Neuron (in vitro differentiated cells): ENCODE measurements around the gene TCF7L2.

Experiments
- H2AFZ ChIP-seq: one replicate; pipeline ENCODE4 v1.6.1; 2013; ENCODE audit warnings: low read depth, mild to moderate bottlenecking, inconsistent platforms, low read length, moderate library complexity
- H3K27me3 ChIP-seq: one replicate; pipeline ENCODE4 v1.6.1; 2013; ENCODE audit warnings: low read length; ENCODE audit not compliant: insufficient read depth
- H3K36me3 ChIP-seq: one replicate; pipeline ENCODE4 v1.6.1; 2013; ENCODE audit warnings: low read length; ENCODE audit not compliant: insufficient read depth
- H3K4me1 ChIP-seq: one replicate; pipeline ENCODE4 v1.6.1; 2013; ENCODE audit warnings: low read length; ENCODE audit not compliant: insufficient read depth
- H3K4me3 ChIP-seq: 2 replicates; pipeline ENCODE4 v1.5.1; 2013; ENCODE audit warnings: mild to moderate bottlenecking, low read length, moderate library complexity
- H3K9me3 ChIP-seq: one replicate; pipeline ENCODE4 v1.6.1; 2013; ENCODE audit warnings: low read length

The TCF7L2 gene

DNA sequence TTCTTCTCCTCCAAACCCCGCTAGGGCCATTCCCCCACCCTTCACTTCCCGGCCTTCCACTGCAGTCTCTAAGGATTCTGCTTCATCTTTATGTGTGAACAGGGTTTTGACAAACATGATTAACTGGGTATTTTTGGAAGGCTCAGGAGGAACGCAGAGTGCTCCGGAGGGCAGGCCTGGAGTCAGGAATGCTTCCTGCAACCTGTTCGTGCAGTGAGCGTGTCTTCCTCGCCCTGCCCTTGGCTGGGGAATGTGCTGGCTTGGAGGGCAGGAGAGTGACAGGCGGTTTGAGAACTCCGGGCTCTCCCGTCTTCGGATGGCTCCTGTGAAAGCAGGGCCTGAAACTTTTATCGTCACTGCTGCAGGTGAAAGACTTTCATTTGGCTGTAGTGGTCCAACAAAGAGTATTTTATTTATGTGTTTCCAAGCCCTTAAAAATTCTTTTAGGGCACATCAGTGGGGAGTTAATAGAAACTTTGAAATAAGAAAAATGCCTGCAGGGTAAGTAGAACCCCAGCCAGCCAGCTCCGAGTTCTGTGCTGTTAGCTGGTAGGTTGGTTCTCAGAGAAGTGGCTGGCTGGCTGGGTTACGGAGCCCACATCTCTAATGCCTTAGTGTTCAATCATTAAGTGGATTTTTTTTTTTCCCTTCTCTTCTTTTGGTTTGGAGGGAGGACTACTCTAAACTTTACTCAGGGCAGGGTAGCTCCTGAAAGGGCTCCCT, 51.0 kb downstream of the TCF7L2 start:
- H3K9me3 ChIP-seq, result no peaks in the 10 kb centered on the region

DNA sequence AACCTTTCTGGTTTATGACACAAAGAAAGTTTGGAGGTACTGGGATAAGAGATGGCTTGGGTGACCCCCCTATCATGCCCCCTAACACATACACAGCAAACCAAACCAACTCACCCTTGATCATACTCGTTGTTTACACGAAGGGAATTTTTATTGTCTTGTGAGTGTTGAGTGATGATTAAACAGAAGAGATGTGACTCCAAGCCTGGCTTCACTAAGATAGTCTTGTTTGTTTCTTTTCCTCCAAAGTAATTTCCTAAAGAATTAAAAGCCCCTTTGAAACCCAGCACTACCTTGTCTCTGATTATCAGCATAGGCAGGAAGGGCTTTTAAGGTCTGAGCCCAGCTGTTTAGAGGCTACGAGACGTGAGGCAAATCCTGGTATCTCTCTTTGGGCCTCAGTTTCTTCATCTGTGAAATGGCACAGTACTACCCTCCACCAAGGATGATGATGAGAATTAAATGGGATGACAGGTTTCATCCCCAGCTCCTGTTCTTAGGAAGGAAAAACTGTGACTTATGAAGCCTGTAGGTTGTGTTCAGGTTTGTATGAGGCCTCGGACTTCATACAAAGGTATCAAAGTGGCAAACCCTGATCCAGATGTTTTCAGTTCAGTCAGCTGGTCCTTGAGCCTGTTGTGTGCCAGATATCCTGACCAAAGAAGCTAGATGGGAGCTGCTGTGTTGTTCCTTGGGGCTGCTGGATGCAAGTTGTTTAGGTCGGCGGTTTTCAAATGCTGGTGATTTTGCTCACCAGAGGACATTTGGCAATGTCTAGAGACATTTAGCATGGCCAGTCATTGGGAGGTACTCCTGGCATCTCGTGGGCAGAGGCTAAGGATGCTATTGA, 51.8 kb downstream of the TCF7L2 start:
- Histone ChIP-seq H3K4me3 (no peak overlapping the region), H3K4me1 (peaks cover 19% of the 10 kb centered on the region), H2AFZ (no peak overlapping the region), H3K27me3 (no peaks in the 10 kb centered on the region), H3K36me3 (peaks cover 6% of the 10 kb centered on the region), H3K9me3 (no peaks in the 10 kb centered on the region)

More for the DNA sequence above, 51.0 kb downstream of the TCF7L2 start:
- peaks cover 19% of the 10 kb centered on the region for H3K4me1 ChIP-seq
- H3K27me3 ChIP-seq, result no peaks in the 10 kb centered on the region
- H3K36me3 ChIP-seq, result peaks cover 9% of the 10 kb centered on the region
- no peak overlapping the region for H3K4me3 ChIP-seq
- no peak overlapping the region for H2AFZ ChIP-seq

DNA sequence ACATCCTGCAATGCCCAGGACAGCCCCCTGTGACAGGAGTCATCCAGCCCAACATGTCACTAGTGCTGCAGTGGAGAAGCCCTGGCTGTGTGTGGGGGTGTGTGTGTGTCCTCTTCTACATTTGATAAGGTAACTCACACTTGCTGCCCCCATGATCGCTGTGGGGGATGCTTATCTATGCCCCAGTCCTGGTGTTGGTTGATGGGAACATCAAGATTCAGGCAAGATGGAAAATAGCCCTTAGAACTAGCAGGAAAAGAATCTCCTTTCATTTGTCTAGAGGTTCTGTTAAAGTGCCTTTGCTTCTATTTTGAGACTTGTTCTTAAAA, 52.4 kb downstream of the TCF7L2 start:
- H3K4me3 ChIP-seq, result no peak overlapping the region
- H3K4me1 ChIP-seq, result peaks cover 19% of the 10 kb centered on the region
- peaks cover 6% of the 10 kb centered on the region for H3K36me3 ChIP-seq
- H3K9me3 ChIP-seq, result no peaks in the 10 kb centered on the region
- no peak overlapping the region for H2AFZ ChIP-seq
- no peaks in the 10 kb centered on the region for H3K27me3 ChIP-seq

DNA sequence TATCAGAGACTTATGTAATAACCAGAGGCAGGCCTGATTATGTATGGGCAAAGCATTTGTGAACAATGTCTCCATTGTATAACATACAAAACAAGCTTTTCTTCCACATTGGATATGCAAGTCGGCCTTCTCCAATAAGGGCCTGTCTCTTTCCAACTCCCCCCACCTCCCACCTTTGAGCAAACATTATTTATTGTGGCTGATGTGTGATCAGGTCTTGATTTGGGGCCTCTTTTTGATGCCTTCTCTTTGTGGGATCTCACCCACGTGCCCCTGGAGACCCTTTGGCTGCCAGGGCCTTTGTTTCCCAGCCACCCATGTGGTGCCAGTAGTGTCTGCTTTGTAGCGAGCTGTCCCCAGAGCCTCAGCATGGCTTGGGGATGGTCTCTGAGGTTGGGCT, 53.0 kb downstream of the TCF7L2 start:
- Histone ChIP-seq H3K4me1 (peaks cover 19% of the 10 kb centered on the region), H2AFZ (no peak overlapping the region), H3K4me3 (no peak overlapping the region), H3K9me3 (no peaks in the 10 kb centered on the region), H3K27me3 (no peaks in the 10 kb centered on the region), H3K36me3 (peaks cover 6% of the 10 kb centered on the region)

DNA sequence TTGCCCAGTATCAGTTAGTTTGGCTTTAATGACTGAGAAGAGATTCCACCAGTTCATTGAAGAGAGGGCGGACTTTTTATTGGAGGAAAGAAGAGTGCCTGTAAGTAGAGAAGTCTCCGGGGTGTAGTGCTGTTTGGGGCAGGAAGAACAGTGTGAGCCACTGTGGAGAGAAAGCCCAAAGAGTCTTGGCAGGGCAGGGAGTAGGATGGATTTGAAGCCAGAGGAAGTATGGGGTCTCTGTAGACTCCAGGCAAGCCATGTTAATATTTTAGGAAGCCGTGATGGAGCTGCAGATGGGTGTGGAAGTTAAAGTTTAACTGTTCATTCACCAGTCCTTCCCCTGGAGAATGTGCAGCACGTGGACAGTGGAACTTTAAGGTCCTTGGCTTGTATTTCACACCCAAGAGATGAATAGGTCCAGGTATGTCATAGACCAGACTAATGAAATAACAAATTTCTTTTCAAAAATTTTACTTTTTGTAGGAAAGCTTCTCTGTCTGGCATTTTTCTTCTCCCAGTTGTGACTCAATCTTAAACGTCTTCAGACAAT, 54.1 kb downstream of the TCF7L2 start:
- Histone ChIP-seq H2AFZ (no peak overlapping the region), H3K27me3 (no peaks in the 10 kb centered on the region), H3K4me1 (peaks cover 19% of the 10 kb centered on the region), H3K4me3 (no peak overlapping the region), H3K9me3 (no peaks in the 10 kb centered on the region), H3K36me3 (peaks cover 7% of the 10 kb centered on the region)

DNA sequence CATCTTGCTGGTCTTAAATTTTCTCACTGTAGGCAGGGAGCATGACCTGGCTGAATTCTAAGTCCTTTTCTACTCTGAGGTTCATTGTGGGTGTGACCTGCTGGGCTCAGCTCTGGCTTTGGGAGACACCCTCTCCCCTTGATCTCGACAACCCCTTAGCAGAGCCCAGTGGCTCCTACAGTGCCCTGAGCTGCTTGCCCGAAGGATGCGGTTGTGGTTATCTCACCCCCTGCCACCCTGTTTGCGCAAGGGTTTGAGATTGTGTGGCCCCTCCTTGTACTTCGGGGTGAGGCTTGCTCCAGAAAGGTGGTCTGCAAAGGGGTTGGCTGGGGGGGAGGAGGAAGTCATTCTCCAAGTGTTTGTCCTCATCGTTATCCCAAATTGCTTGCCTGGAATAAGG, 55.3 kb downstream of the TCF7L2 start:
- Histone ChIP-seq H3K4me3 (no peak overlapping the region), H3K9me3 (no peaks in the 10 kb centered on the region), H3K27me3 (no peaks in the 10 kb centered on the region), H3K4me1 (peaks cover 19% of the 10 kb centered on the region), H3K36me3 (peaks cover 10% of the 10 kb centered on the region), H2AFZ (no peak overlapping the region)

DNA sequence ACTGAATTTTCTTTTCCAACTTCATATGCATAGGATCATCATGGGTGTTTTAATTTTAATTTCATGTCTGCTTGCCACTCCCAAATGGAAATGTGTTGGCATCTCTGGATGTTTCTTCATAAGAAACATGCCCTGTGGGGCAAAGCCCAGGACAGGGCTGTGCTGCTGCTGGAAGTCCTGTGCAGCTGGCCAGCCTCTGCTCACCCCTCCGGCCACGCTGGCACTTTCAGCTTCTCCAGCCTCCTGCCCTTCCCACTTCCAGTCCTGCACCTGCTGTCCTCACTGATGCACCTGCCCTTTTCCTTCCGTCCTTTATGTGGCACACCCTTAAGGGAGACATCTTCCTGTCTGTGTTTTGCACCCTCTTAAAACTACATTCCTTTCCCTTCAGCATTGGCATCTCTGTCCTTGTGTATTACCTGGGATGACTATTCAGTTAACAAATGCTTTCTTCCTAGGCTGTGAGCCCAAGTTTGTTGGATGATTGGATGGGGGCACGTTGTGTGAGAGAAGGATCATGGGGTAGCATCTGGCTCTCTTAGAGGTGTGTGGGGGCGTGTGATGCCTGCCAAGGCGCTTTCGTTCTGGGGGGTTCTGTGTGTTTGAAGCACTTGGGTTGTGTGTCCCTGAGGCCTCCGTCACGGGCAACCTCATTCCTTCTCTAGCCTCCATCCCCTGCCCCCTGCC, 56.8 kb downstream of the TCF7L2 start:
- Histone ChIP-seq H2AFZ (no peak overlapping the region), H3K4me1 (peaks cover 19% of the 10 kb centered on the region), H3K36me3 (peaks cover 10% of the 10 kb centered on the region), H3K4me3 (no peak overlapping the region), H3K9me3 (no peaks in the 10 kb centered on the region), H3K27me3 (no peaks in the 10 kb centered on the region)

DNA sequence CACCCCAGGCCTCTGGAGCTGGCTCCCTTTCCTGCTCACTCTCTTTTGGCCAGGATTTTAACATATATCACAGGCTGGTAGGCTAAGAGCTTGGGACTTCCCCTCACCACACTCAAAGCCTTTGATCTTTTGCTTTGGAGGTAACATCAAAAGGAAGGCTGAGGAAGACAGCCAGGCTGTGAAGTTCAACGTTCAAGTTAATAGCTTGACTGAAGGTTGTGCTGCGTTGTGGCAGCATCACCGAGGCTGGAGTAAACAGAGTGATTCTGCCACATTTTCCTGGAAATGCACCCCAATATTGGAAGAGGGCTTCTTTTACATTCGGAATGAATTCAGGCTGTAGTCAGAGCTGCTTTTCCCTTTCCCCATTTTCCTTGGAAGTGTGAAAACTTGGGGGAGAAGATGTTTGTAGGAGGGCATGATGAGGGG, 57.3 kb downstream of the TCF7L2 start:
- peaks cover 10% of the 10 kb centered on the region for H3K36me3 ChIP-seq
- H3K9me3 ChIP-seq, result no peaks in the 10 kb centered on the region
- no peak overlapping the region for H2AFZ ChIP-seq
- H3K4me1 ChIP-seq, result peaks cover 15% of the 10 kb centered on the region
- no peak overlapping the region for H3K4me3 ChIP-seq
- no peaks in the 10 kb centered on the region for H3K27me3 ChIP-seq

DNA sequence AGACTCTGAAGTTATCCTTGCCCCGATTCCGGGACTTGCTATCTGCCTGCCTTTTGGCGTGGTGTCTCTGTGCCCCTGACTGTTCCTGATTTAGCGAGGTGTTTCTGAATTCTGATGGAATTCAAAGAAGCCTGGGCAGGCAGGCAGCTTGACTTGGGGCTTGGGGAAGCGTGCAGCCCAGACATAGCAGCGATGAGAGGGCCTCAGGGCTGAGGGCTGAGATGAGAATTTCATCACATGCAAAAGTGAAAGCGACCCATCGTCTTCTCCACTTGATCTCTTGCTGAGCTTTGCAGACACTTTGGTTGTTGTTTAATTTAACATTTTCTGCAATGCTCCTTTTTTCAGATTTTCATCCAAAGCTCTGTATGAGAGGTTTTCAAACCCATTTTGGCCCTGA, 57.8 kb downstream of the TCF7L2 start:
- no peak overlapping the region for H3K4me3 ChIP-seq
- peaks cover 10% of the 10 kb centered on the region for H3K4me1 ChIP-seq
- H3K27me3 ChIP-seq, result no peaks in the 10 kb centered on the region
- H3K9me3 ChIP-seq, result no peaks in the 10 kb centered on the region
- peaks cover 10% of the 10 kb centered on the region for H3K36me3 ChIP-seq
- no peak overlapping the region for H2AFZ ChIP-seq

DNA sequence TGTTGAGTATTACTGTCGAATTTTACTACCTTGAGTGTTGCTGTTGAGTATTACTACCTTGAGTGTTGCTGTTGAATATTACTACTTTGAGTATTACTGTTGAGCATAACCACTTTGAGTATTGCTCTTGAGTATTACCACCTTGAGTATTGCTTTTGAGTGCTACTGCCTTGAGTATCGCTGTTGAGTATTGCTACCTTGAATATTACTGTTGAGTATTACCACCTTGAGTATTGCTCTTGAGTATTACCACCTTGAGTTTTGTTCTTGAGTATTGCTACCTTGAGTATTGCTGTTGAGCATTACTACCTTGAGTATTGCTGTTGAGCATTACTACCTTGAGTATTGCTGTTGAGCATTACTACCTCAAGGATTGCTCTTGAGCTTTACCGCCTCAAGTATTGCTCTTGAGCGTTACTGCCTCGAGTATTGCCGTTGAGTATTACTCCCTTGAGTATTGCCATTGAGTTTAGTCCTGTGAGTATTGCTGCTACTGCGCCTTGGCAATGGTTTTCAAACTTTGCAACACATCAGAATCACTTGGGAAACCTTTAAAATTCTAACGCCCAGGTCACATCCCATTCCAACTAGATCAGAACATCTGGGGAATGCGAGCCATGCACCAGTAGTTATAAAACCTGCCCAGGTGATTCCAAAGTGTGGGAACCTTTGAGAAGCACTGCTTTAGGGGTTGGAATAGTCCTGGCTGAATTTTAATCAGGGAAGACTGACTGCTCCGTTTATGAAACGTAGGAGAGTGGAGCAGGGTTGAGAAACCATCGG, 61.7 kb downstream of the TCF7L2 start:
- Histone ChIP-seq H3K9me3 (no peaks in the 10 kb centered on the region), H2AFZ (no peak overlapping the region), H3K36me3 (peaks cover 4% of the 10 kb centered on the region), H3K27me3 (no peaks in the 10 kb centered on the region), H3K4me3 (no peak overlapping the region), H3K4me1 (no peaks in the 10 kb centered on the region)

DNA sequence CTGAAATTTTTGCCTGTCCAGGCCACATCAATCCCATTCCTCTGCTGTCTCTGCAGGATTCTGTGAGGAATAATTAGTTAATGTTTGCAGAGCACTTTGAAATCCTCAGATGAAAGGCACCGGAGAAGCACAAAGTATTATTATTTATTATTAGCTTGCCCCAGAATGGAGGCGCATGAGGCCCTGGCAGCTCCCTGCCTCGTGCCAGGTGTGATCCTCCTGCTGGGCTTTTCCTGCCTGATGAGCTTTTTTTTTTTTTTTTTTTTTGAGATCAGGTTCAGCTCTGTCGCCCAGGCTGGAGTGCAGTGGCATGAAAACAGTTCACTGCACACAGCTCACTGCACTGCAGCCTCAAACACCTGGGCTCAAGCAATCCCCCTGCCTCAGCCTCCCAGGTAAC, 65.2 kb downstream of the TCF7L2 start:
- Histone ChIP-seq H2AFZ (no peak overlapping the region), H3K4me1 (peaks cover 18% of the 10 kb centered on the region), H3K27me3 (no peaks in the 10 kb centered on the region), H3K36me3 (no peaks in the 10 kb centered on the region), H3K4me3 (no peak overlapping the region), H3K9me3 (no peaks in the 10 kb centered on the region)

DNA sequence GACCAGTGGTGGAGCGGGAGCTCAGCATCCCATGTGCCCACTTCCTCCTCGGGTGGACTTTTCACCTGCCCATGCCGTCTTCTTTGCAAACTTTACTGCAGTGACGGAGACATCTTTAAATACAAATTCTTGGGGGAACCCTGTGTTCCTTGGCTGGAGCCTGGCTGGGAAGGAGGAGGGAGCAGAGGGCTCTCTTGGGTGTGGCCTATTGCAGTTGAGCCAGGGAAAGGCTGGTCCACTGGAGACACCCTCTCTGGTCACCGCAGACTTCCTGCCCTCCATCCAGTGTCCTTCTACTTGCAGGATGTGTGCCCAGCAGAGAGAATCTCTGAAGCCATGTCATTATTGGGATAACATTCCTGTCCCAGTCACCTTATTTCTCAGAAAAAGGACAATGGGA, 67.3 kb downstream of the TCF7L2 start:
- Histone ChIP-seq H3K36me3 (no peaks in the 10 kb centered on the region), H3K9me3 (no peaks in the 10 kb centered on the region), H3K27me3 (no peaks in the 10 kb centered on the region), H3K4me3 (no peak overlapping the region), H3K4me1 (peaks cover 24% of the 10 kb centered on the region), H2AFZ (no peak overlapping the region)
